Astrocyte of the spinal cord (primary cell): ENCODE data around the gene GAREM2.
"Not testable (repeated sequence)": the region's sequence is repeated elsewhere in the genome, so short reads cannot be mapped to it uniquely, and the experiment has no call there.

Source experiments
- DNase-seq: peaks from one replicate; pipeline ENCODE4 v3.0.0; 2011; ENCODE audit warnings: low read depth, low spot score
- H3K4me3 ChIP-seq: 2 replicates; pipeline ENCODE4 v1.5.1; 2011; ENCODE audit warnings: low read depth, mild to moderate bottlenecking, low read length, moderate library complexity
- in situ Hi-C: cut with HindIII; loops from 2 replicates; pipeline ENCODE4 v1.10.0; 2017; ENCODE audit warnings: low sequenced_read_pairs
- TF ChIP-seq, protein P1 (sequence below): IDR thresholded peaks from 2 replicates; pipeline ENCODE4 v1.5.1; 2012; ENCODE audit warnings: low read depth, mild to moderate bottlenecking, low read length, inconsistent platforms

GAREM2 gene

GRCh38 chr2:26157580-26157979, 15.3 kb upstream of the GAREM2 start:
- H3K4me3 ChIP-seq, result no peak overlapping the region
- TF ChIP-seq, protein P1, sequence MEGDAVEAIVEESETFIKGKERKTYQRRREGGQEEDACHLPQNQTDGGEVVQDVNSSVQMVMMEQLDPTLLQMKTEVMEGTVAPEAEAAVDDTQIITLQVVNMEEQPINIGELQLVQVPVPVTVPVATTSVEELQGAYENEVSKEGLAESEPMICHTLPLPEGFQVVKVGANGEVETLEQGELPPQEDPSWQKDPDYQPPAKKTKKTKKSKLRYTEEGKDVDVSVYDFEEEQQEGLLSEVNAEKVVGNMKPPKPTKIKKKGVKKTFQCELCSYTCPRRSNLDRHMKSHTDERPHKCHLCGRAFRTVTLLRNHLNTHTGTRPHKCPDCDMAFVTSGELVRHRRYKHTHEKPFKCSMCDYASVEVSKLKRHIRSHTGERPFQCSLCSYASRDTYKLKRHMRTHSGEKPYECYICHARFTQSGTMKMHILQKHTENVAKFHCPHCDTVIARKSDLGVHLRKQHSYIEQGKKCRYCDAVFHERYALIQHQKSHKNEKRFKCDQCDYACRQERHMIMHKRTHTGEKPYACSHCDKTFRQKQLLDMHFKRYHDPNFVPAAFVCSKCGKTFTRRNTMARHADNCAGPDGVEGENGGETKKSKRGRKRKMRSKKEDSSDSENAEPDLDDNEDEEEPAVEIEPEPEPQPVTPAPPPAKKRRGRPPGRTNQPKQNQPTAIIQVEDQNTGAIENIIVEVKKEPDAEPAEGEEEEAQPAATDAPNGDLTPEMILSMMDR, result no peak
- DNase-seq, result no peak
- in situ Hi-C loops, result no loop called here

DNA sequence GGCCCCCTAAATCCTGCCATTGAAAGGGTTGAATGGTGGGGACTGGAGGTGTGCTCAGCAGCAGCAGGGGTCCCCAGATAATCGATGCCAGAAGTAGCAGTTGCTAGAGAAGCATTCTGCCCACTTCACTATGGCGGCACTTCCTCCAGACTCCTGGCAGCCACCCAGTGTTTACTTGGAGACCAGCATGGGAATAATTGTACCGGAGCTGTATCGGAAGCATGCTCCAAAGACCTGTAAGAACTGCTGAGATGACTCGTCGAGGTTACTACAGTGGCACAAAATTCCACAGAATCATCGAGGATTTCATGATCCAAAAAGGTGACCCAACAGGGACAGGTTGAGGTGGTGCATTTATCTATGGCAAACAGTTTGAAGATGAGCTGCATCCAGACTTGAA, 11.0 kb upstream of the GAREM2 start:
- H3K4me3 ChIP-seq, result no peak overlapping the region
- TF ChIP-seq, protein P1, result no peak
- in situ Hi-C loops, result no loop called here
- DNase-seq, result no peak

DNA sequence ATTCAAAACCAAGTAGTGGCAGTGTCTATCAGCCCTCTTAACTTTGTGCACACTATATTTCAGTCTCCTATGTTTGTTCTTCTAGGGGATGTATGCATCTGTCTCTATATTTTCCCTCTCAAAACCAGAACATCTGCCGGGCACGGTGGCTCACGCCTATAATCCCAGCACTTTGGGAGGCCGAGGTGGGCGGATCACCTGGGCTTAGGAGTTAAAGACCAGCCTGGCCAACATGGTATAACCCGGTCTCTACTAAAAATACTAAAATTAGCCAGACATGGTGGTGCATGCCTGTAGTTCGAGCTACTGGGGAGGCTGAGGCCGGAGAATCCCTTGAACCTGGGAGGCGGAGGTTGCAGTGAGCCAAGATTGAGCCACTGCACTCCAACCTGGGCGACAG, 9.9 kb upstream of the GAREM2 start:
- TF ChIP-seq, protein P1, result no peak
- in situ Hi-C loops, result no loop called here
- DNase-seq, result no peak
- no peak overlapping the region for H3K4me3 ChIP-seq

DNA sequence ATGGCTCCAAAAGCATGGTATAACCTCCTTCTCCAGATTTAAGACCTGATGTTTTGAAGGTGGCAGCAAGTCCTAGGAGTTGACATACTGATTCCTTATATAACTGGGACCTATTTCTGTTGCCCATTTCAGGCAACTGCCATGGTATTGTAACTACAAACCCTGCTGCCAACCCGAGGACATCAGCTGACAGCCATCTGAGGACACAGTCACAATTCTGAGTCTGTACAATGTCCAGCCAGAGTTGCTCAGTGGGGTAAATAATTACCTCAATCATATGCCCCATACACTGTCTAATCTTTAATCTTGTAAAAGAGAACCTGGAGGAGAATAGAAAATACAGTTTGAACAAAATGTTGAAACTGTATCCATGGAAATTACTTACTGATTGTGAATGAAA, 8.7 kb upstream of the GAREM2 start:
- no peak overlapping the region for H3K4me3 ChIP-seq
- in situ Hi-C loops, result no loop called here
- TF ChIP-seq, protein P1, result no peak
- no peak for DNase-seq

DNA sequence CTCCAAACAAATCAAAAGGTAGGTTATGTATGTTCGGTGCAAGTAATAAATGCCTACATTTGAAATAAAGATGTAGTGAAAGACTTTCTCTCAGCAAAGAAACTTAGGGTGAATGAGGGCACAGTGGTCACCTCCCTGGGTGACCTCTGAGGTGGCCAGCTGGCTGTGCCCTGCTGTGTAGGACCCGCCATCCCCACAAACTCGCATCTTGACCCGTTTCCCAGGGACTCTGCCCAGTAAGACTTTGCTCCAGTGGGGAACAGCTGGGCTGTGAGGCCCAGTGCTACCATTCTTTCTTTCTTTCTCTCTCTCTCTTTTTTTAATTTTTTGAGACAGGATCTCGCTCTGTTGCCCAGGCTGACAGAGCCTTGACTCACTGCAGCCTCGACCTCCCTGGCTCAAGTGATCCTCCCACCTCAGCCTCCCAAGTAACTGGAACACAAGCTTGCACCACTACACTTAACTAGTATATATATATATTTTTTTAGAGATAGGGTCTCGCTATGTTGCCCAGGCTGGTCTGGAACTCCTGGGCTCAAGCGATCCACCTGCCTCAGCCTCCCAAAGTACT, 8.2 kb upstream of the GAREM2 start:
- no peak for DNase-seq
- H3K4me3 ChIP-seq, result no peak overlapping the region
- TF ChIP-seq, protein P1, result no peak
- in situ Hi-C loops, result no loop called here

- no peak for DNase-seq
- in situ Hi-C loops, result no loop called here
- H3K4me3 ChIP-seq, result no peak overlapping the region
- TF ChIP-seq, protein P1, result no peak
Observed at GRCh38 chr2:26165403-26165802, 7.5 kb upstream of the GAREM2 start.

- not testable (repeated sequence) for DNase-seq
Observed at GRCh38 chr2:26166541-26166940, 6.3 kb upstream of the GAREM2 start.

More at GRCh38 chr2:26166541-26166940, 6.3 kb upstream of the GAREM2 start:
- H3K4me3 ChIP-seq, in situ Hi-C loops: not testable (repeated sequence)
